ENCODE data around the gene PABPC3.

PABPC3 gene

DNA sequence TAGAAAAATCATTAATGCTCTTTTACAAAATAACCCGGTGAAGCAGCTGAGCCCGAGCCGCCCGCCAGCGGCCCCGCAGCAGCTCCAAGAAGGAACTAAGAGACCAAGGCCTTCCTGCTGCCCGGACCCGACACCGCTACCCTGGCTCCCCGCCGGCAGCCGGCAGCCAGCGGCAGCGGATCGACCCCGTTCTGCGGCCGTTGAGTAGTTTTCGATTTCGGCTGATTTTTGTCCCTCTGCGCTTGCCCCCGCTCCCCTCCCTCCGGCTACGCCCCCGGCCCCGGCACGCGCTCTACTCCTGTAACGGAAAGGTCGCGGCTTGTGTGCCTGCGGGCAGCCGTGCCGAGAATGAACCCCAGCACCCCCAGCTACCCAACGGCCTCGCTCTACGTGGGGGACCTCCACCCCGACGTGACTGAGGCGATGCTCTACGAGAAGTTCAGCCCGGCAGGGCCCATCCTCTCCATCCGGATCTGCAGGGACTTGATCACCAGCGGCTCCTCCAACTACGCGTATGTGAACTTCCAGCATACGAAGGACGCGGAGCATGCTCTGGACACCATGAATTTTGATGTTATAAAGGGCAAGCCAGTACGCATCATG is at the start of gene PABPC3:
PABPC3 (plus strand) TSS at position 286 of the 603 bp plus-strand sequence; CDS start at position 349, 63 bp downstream.
- no peak for DNase-seq (ENCODE audit: low read depth in 2 of 2)

DNA sequence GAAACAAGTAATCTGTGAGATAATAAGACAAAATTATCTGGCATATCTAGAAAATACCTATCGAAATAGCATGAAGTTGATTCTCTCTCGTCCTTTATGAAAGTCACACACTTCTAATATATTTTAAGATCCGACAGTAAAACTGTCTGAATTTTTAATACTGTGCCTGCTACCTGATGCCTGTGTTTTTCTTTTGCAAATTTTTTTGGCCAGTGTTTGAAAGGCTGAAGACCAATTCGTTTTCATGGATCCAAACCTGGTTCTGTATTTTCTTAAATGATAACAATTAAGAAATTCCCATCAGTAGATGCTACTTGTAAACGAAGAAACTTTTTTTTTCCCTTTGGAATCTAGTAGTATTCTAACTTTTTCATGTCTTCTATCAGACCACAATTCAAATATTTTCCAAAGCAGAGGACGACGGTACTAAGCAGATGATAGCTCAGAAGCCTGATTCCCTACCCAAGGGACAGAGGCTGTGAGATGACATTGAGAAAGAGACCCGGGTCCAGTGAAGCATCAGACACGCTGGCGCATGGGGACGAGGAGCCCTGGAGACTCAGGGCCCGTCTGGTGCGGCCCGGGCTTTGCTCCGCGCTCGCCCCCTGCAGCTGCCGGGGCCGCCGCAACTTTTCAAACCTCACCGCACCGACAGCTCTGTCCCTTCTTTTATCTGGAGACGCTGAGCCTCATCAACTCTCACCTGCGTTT is 49.5 kb upstream of the PABPC3 start:
- DNase-seq (ENCODE audit: low read depth in 2 of 2) = no peak

DNA sequence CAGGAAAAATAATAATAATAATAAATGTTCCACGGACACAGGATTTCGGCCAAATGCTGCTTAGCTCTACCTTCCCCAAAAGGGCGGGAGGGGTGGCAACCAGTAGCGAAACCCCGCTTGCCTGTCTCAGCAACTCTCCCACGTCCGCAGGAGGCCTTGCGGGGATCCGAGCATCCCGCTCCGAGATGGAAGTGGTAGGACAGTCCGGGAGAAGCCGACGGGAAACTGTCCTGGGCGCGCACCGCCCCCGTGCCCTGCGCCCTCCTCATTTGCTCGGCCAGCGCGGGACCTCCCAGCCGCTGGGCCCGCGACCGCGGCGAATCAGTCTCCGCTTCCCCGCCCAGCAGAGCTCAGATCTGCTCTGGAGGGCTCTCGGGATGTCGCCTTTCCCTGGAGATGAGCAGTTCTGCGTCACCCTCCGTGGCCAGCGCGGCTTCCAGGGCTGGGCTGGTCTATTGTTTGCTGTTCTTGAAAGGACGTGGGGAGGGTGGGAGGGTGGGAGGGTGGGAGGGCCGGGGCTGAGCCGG is 48.9 kb upstream of the PABPC3 start:
- DNase-seq (ENCODE audit: low read depth in 2 of 2) = no peak

GRCh38 chr13:25051065-25051464 is 44.9 kb upstream of the PABPC3 start:
- DNase-seq (ENCODE audit: low read depth in 2 of 2) = no peak

DNA sequence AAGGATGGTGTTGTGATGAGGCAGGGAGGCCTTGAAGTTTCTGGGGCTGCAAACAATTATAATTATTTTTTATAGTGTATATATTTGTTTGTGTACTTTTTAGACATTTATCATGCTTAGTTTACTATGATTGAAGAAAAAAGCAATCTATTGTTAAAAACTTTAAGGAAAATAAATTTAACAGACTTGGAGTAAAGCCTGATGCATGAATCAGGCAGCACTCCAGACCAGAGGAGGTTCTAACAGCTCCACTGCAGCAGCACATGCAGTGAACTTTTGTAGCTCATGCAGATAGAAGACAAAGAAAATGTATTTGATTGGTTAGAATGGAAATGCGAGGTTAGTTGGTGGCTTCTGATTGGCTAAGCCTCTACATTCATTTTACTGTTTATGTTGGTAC is 36.8 kb upstream of the PABPC3 start:
- DNase-seq (ENCODE audit: low read depth in 2 of 2) = no peak

DNA sequence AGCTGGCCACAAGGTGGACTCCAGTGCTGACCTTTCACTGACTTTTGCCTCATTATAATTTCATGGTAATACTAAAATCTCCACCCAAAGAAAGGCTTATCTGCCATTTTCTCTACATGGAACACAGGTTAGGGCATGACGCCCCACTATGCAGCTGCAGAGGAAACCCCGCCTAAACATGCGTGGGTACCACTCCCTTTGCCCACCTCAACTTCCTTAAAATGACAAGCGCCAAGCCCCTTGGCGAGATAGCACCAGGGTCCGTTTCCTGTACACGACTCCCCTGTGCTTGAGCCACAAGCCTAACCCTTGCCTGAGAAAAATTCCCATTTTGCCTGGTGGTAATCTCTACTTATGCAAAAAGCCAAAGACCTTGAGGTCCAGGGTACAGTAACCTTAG is 36.0 kb upstream of the PABPC3 start:
- DNase-seq (ENCODE audit: low read depth in 2 of 2) = no peak

DNA sequence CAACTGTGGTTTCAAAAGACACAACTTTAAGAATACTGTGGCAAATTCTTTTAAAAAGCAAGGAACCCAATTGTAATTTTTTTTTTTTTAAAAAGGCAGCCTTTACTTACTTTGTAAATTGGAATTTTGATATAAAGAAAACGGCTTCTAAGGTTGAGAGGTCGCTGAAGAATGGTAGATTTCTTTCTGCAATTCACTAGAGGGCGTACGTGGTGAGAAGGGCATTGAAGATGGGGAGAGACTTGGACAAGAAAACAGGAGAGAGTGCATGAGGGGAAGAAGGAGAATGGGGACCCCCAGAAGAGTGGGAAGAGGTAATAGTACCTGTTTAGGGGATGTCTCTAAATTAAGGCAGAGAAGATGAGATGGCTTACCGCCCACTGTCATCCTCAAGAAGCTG is 33.5 kb upstream of the PABPC3 start:
- no peak for DNase-seq (ENCODE audit: low read depth in 2 of 2)

- no peak for DNase-seq (ENCODE audit: low read depth in 2 of 2)
Observed at GRCh38 chr13:25064396-25064795, 31.5 kb upstream of the PABPC3 start.

DNA sequence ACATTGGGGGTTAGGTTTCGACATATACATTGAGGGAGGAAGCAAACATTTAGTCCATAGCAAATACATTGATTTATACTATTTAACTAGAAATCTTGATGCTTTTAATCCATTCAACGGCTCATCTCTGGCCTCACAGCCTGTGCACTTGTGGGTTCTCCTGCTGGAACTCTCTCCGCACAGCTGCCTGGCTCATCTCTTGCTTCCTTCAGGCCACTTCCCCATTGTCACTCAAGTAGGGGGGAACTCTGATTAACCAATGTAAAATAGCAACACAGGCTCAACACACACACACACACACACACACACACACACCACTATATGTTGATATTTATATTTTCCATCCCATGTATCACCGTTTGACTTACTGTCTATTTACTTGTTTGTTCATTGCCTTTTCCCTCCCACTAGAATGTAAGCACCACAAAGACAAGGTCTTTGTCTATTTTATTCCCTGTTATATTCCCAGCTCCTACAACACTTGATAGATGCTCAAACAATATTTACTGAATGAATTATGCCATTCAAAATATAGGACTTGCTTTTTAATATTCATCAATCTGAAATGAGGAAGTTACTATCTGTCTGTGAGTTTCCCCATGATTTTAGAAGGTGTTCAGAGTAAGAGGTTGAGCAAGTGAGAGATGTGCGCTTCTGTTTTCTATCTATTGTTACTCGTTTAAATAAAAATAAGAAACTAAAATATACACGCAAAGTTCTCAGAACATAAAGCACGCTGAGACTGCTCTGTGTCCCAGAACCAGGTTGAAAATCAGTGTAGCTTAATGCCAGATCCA is 29.8 kb upstream of the PABPC3 start:
- no peak for DNase-seq (ENCODE audit: low read depth in 2 of 2)

- DNase-seq (ENCODE audit: low read depth in 2 of 2) = no peak
Observed at GRCh38 chr13:25067064-25067463, 28.9 kb upstream of the PABPC3 start.

GRCh38 chr13:25068810-25069209 is 27.1 kb upstream of the PABPC3 start:
- DNase-seq (ENCODE audit: low read depth in 2 of 2) = no peak

DNA sequence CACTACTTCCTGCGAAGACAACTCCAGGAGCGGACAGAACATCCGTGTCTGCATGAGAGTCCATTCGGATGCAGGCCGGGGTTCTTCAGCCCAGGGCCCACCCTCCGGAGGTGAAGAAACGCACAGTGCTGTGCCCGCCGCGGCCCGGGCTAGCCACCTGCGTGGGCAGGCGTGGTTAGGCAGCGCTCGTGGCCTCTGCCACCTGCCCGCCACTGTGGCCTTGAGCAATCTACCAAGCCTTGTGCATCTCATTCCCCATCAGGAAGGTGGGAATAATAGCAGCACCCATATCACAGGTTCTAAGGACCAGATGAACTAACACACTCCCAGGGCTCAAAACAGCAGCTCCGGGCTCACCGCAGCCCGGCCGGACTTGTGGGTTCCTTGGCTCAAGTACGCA is 26.7 kb upstream of the PABPC3 start:
- no peak for DNase-seq (ENCODE audit: low read depth in 2 of 2)

GRCh38 chr13:25069911-25070310 is 26.0 kb upstream of the PABPC3 start:
- DNase-seq (ENCODE audit: low read depth in 2 of 2) = no peak

DNA sequence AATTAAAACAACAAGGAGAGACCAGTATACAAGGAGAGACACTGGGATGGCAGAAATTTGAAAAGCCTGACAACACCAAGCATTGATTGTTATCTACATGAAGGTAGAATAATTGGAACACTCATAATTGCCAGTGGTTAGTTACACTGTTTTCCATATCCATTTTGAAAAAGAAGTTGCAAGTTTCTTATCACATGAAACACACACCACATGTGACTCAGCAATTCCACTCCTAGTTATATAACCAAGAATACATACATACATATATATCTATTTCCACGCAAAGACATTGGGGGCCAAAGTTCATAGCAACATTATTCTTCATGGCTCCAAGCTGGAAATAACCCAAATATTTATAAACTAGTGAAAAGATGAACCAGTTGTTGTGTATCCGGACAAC is 15.2 kb upstream of the PABPC3 start:
- DNase-seq (ENCODE audit: low read depth in 2 of 2) = no peak

DNA sequence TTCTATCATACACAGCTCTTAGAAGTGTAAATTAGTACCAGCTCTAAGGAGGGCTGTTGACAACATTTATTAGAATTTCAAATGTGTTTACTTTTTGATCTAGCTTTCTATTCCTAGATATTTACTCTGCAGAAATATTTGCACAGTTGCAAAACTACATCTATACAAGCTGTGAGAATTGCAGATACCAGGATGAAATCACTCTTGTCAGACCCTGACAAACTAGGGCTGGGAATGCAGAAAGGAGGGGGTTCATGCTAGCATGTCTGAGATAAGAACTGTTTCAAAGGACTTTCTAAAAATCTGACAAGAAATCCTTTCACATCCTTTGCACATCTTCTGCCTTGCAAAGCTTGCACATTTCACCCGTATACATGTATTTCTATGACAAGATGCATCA is 11.8 kb upstream of the PABPC3 start:
- DNase-seq (ENCODE audit: low read depth in 2 of 2) = no peak

DNA sequence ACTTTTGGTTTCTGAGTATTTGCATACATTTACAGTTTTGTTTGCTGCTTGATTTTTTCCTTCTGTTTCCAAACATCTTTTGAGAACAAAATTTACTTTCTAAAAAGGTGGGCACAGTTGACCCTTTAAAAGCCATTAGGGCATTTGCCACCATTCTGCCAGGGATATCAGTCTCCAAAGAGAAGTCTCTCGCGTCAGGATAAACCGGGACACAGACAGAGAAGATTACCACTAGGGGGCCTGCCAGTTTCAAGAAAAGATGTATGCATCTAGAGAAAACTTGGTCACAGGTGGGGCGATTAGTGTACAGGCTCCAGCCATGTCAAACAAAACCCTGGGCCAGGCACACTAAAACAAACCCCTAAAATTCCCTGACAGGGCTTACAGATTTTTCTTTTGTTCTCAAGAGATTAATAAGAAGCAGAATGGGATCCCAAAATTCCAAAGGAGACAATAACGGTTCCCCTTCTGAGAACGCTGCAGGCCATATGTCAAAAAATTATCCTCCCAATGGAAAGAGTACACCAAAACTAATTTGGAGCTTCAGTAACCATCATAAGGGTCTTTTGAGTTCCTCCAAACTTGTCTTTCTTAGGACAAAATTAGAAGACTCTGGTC is 10.7 kb upstream of the PABPC3 start:
- DNase-seq (ENCODE audit: low read depth in 2 of 2) = no peak

DNA sequence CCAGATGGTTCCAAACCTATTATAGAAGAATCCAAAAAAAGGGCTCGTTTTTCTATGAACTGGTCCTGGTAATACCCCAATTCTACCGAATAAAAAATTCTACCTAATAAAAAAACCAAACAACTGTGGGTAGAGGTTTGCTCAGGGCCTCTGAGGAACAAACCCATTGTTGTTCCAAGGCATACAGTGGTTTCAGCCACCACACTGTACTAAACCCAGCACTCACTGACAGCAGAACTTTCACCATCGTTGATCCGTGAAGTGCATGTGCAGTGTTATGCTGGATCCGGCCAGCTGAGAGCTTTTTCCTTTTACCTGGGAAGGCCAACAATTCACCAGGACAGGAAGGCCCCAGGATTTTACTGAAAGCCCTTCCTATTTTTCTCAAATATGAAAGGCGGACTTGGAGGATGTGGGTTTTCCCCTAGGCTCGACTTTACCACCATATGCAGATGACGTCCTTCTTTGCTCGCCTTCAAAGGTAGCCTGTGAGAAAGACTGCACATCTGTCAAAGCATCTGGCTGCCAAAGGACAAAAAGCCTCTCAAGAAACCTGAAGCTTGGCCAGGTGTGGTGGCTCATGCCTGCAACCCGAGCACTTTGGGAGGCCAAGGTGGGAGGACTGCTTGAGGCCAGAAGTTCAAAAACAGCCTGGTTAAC is 7.2 kb upstream of the PABPC3 start:
- DNase-seq (ENCODE audit: low read depth in 2 of 2) = no peak

DNA sequence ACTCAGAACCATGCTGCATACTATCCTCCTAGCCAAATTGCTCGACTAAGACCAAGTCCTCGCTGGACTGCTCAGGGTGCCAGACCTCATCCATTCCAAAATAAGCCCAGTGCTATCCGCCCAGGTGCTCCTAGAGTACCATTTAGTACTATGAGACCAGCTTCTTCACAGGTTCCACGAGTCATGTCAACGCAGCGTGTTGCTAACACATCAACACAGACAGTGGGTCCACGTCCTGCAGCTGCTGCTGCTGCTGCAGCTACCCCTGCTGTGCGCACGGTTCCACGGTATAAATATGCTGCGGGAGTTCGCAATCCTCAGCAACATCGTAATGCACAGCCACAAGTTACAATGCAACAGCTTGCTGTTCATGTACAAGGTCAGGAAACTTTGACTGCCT is 1.5 kb downstream of the PABPC3 start:
- DNase-seq (ENCODE audit: low read depth in 2 of 2) = no peak

GRCh38 chr13:25103711-25104110 is 7.8 kb downstream of the PABPC3 start:
- no peak for DNase-seq (ENCODE audit: low read depth in 2 of 2)

- DNase-seq (ENCODE audit: low read depth in 2 of 2) = no peak
Observed at GRCh38 chr13:25109341-25109740, 13.4 kb downstream of the PABPC3 start.

GRCh38 chr13:25110956-25111584 is 15.1 kb downstream of the PABPC3 start:
- no peak for DNase-seq (ENCODE audit: low read depth in 2 of 2)

Measured in stimulated activated CD8-positive, alpha-beta memory T cell treated with anti-CD3 and anti-CD28 coated beads, Interleukin-2, amount 100 ng/mL, for 1 hour (primary cell).